Thyroid gland (tissue), 4 donors: ENCODE data around the gene FAM13C.

Experiments
- POLR2A ChIP-seq, 2 donors: fragments of 450-650 bp; IDR thresholded peaks; one replicate each; pipeline ENCODE4 v1.6.1; 2017; ENCODE audit warnings: antibody characterized with exemption in 2 of 2, mild to moderate bottlenecking in 2 of 2, moderate library complexity in 1 of 2
- TF ChIP-seq, protein P1 (sequence below), 6 experiments: fragments of 200-600 bp in 3 of 6; fragments of 450-650 bp in 3 of 6; sonication (generic) in 3 of 6; IDR thresholded peaks; one replicate each; pipeline ENCODE4 v1.5.1; 2016 to 2019; ENCODE audit warnings: antibody characterized with exemption in 6 of 6, mild to moderate bottlenecking in 2 of 6, inconsistent platforms in 1 of 6, moderate library complexity in 1 of 6

DNA sequence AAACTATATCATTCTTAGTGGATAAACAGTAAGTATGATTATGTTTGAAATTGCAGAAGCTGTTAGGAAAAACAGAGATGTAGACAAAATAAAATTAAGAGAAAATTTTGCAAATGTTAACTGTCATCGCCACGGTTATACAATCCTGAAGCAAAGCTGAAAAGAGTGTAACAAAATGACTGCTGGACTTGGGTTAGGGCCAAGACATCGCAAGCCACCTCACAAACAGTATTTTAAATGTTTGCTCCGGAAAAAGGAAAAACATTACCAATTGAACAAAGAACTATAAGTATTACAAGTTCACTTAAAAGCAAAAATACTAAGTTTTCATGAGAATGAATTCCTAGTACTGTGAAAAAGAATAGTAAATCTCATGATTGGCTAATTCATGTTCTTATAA, 60.0 kb downstream of the FAM13C start:
- TF ChIP-seq, protein P1, sequence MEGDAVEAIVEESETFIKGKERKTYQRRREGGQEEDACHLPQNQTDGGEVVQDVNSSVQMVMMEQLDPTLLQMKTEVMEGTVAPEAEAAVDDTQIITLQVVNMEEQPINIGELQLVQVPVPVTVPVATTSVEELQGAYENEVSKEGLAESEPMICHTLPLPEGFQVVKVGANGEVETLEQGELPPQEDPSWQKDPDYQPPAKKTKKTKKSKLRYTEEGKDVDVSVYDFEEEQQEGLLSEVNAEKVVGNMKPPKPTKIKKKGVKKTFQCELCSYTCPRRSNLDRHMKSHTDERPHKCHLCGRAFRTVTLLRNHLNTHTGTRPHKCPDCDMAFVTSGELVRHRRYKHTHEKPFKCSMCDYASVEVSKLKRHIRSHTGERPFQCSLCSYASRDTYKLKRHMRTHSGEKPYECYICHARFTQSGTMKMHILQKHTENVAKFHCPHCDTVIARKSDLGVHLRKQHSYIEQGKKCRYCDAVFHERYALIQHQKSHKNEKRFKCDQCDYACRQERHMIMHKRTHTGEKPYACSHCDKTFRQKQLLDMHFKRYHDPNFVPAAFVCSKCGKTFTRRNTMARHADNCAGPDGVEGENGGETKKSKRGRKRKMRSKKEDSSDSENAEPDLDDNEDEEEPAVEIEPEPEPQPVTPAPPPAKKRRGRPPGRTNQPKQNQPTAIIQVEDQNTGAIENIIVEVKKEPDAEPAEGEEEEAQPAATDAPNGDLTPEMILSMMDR (IDR thresholded peaks at IDR 0.05): no peak
- no peak for TF ChIP-seq POLR2A (IDR thresholded peaks at IDR 0.05)
